ENCODE measurements around the gene PIGV.
"Not testable (repeated sequence)": the region's sequence is repeated elsewhere in the genome, so short reads cannot be mapped to it uniquely, and the experiment has no call there.

Gene PIGV

GRCh38 chr1:26837665-26838064 is 49.9 kb downstream of the PIGV start:
- not testable (repeated sequence) for DNase-seq

GRCh38 chr1:26838474-26839338 is 51.0 kb downstream of the PIGV start:
- peak; percentile 75 for DNase-seq

DNA sequence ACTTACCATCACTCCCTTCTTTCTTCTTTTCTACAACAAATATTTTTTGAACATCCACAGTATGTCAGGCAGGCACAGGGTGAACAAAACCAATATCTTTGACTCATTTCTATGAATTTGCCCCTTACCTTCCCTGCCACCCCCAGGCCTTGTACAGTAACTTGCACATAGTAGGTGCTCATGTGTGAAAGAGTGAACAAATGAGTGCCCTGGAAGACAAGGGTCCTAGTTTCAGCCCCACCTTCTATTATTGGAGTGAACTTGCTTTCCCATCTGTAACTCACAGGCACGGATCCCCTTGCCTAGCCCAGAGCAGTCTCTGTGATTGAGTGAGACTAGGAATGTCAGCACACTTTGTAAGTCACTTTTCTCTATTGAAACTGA is 51.6 kb downstream of the PIGV start:
- DNase-seq, result no peak

GRCh38 chr1:26839779-26840178 is 52.0 kb downstream of the PIGV start:
- no peak for DNase-seq

GRCh38 chr1:26844424-26845196 is 56.9 kb downstream of the PIGV start:
- DNase-seq, result no peak

DNA sequence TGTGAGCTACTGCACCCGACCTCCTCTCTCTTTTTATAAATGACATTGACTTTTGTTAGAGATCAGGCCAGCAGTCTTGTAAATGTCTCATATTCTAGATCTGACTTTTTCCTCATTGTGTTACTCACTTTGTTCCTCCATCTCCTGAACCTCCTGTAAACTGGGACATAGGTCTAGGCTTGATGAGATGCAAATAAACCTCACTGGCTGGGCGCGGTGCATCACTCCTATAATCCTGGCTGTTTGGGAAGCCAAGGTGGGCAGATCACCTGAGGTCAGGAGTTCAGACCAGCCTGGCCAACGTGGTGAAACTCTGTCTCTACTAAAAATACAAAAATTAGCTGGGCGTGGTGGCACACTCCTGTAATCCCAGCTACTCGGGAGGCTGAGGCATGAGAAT is 60.1 kb downstream of the PIGV start:
- DNase-seq, result not testable (repeated sequence)
